Hepatocyte (in vitro differentiated cells): ENCODE data around the gene NFATC4. TPM values are rescaled to one million over a fixed set of nuclear protein-coding genes. Genes with fewer than 3 reads are reported as not detected.

ENCODE experiments used
- DNase-seq: peaks from one replicate; pipeline ENCODE4 v3.0.0-alpha.2; 2016; ENCODE audit warnings: low spot score
- H2AFZ ChIP-seq: fragments of 200-600 bp; sonication (generic); 2 replicates; pipeline ENCODE4 v1.6.0; 2016; ENCODE audit warnings: antibody characterized with exemption, mild to moderate bottlenecking
- H3K27ac ChIP-seq: fragments of 200-600 bp; sonication (generic); 2 replicates; pipeline ENCODE4 v1.5.1; 2016; ENCODE audit warnings: mild to moderate bottlenecking
- H3K27me3 ChIP-seq: fragments of 200-600 bp; sonication (generic); 2 replicates; pipeline ENCODE4 v1.6.1; 2016
- H3K36me3 ChIP-seq: fragments of 200-600 bp; sonication (generic); replicated peaks from 2 replicates; pipeline ENCODE4 v1.5.1; 2016; ENCODE audit warnings: low read depth; ENCODE audit not compliant: insufficient read depth
- H3K4me1 ChIP-seq: fragments of 200-600 bp; sonication (generic); 2 replicates; pipeline ENCODE4 v1.5.1; 2016; ENCODE audit warnings: mild to moderate bottlenecking, moderate library complexity; ENCODE audit not compliant: insufficient read depth
- H3K4me2 ChIP-seq: fragments of 200-600 bp; sonication (generic); 2 replicates; pipeline ENCODE4 v1.6.0; 2016
- H3K4me3 ChIP-seq: fragments of 200-600 bp; sonication (generic); 2 replicates; pipeline ENCODE4 v1.5.1; 2016; ENCODE audit warnings: mild to moderate bottlenecking
- H3K79me2 ChIP-seq: fragments of 200-600 bp; sonication (generic); 2 replicates; pipeline ENCODE4 v1.6.0; 2017; ENCODE audit warnings: mild to moderate bottlenecking
- H3K9me2 ChIP-seq: fragments of 200-600 bp; sonication (generic); replicated peaks from 2 replicates; pipeline ENCODE4 v1.6.0; 2017; ENCODE audit warnings: mild to moderate bottlenecking; ENCODE audit not compliant: insufficient read depth
- H3K9me3 ChIP-seq: fragments of 200-600 bp; sonication (generic); 2 replicates; pipeline ENCODE4 v1.5.1; 2016; ENCODE audit warnings: low read depth, mild to moderate bottlenecking
- H4K20me1 ChIP-seq: fragments of 200-600 bp; sonication (generic); 2 replicates; pipeline ENCODE4 v1.6.0; 2016; ENCODE audit warnings: mild to moderate bottlenecking; ENCODE audit not compliant: insufficient read depth, poor library complexity, severe bottlenecking
- EZH2 ChIP-seq: fragments of 200-600 bp; sonication (generic); IDR thresholded peaks from 2 replicates; pipeline ENCODE4 v1.6.1; 2016; ENCODE audit warnings: antibody characterized with exemption, mild to moderate bottlenecking, borderline replicate concordance
- EZH2phosphoT487 ChIP-seq: fragments of 200-600 bp; sonication (generic); IDR thresholded peaks from one replicate; pipeline ENCODE4 v1.6.1; 2018; ENCODE audit warnings: antibody characterized with exemption, mild to moderate bottlenecking, low read depth, moderate library complexity; ENCODE audit not compliant: unreplicated experiment, severe bottlenecking
- WGBS: methylation state at CpG from one replicate; pipeline ENCODE4 v1.1.6; 2016; ENCODE audit warnings: low lambda C conversion rate; ENCODE audit errors: missing lambda C conversion rate; 5-methylcytosine and 5-hydroxymethylcytosine counted together
- polyA plus RNA-seq: library from polyadenylated mRNA; unstranded; fragments of >200 nt; fragmentation: Nextera tagmentation; extraction: Ambion mirVana; gene quantifications from 2 replicates; pipeline ENCODE4 v1.2.1, GENCODE V29; 2016
- total RNA-seq: library from RNA; depleted of rRNA; stranded (reverse); fragments of >200 nt; gene quantifications from 2 replicates; pipeline ENCODE4 v1.2.3, GENCODE V29; 2014
- TF ChIP-seq, protein P1 (sequence below): fragments of 200-600 bp; sonication (generic); IDR thresholded peaks from 2 replicates; pipeline ENCODE4 v1.5.1; 2016; ENCODE audit warnings: antibody characterized with exemption, mild to moderate bottlenecking; ENCODE audit not compliant: poor library complexity

Gene NFATC4
- total and polyA plus RNA-seq, 2 experiments from 2014 or later = 37.8 to 68.8 TPM

DNA sequence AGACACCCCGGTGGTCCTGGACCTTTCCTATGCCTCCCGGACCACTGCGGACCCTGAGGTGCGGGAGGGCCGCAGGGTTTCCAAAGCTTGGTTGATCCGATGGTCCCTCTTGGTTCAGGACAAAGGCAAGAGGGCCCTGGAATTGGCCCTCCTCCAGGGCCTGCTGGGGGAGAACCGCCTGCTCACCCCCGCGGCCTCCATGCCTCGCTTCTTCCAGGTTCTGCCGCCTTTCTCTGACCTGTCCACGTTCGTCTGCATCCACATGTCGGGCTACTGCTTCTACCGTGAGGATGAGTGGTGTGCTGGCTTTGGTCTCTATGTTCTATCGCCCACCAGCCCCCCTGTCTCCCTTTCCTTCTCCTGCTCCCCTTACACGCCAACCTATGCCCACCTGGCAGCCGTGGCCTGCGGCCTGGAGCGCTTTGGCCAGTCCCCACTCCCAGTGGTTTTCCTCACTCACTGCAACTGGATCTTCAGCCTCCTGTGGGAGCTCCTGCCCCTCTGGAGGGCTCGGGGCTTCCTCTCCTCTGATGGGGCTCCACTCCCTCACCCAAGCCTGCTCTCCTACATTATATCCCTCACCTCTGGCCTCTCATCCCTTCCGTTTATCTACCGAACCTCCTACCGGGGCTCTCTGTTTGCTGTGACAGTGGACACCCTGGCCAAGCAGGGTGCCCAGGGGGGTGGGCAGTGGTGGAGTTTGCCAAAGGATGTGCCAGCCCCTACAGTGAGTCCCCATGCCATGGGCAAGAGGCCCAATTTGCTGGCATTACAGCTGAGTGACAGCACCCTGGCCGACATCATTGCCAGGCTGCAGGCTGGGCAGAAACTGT is 47.7 kb downstream of the NFATC4 start:
- Histone ChIP-seq H4K20me1 (no peaks in the 10 kb centered on the region), H3K4me2 (no peak overlapping the region), H3K9me2 (no peaks in the 10 kb centered on the region), H3K36me3 (no peaks in the 10 kb centered on the region), H3K79me2 (no peaks in the 10 kb centered on the region), H3K27ac (no peak overlapping the region), H3K27me3 (no peaks in the 10 kb centered on the region), H2AFZ (no peak overlapping the region), H3K4me1 (no peaks in the 10 kb centered on the region), H3K9me3 (no peaks in the 10 kb centered on the region), H3K4me3 (no peak overlapping the region)
- no peak for TF ChIP-seq EZH2phosphoT487
- TF ChIP-seq, protein P1, sequence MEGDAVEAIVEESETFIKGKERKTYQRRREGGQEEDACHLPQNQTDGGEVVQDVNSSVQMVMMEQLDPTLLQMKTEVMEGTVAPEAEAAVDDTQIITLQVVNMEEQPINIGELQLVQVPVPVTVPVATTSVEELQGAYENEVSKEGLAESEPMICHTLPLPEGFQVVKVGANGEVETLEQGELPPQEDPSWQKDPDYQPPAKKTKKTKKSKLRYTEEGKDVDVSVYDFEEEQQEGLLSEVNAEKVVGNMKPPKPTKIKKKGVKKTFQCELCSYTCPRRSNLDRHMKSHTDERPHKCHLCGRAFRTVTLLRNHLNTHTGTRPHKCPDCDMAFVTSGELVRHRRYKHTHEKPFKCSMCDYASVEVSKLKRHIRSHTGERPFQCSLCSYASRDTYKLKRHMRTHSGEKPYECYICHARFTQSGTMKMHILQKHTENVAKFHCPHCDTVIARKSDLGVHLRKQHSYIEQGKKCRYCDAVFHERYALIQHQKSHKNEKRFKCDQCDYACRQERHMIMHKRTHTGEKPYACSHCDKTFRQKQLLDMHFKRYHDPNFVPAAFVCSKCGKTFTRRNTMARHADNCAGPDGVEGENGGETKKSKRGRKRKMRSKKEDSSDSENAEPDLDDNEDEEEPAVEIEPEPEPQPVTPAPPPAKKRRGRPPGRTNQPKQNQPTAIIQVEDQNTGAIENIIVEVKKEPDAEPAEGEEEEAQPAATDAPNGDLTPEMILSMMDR = no peak
- TF ChIP-seq EZH2 = no peak
- no peak for DNase-seq
- 94% methylated on average over 25 of the region's 25 CpGs for WGBS

DNA sequence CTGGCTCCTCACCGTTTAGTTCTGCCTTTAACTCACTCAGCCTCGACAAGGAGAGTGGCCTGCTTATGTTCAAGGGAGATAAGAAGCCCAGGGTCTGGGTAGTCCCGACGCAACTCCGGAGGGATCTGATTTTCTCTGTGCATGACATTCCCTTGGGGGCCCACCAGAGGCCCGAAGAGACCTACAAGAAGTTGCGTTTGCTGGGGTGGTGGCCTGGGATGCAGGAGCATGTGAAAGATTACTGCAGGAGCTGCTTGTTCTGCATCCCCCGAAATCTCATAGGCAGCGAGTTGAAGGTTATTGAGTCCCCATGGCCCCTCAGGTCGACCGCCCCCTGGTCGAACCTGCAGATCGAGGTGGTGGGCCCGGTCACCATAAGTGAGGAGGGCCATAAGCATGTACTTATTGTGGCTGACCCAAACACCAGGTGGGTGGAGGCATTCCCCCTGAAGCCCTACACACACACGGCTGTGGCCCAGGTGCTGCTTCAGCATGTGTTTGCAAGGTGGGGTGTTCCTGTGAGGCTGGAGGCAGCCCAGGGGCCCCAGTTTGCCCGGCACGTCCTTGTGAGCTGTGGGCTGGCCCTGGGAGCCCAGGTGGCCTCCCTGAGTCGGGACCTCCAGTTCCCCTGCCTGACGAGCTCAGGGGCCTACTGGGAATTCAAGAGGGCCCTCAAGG is 48.4 kb downstream of the NFATC4 start:
- 86% methylated on average over 19 of the region's 19 CpGs for WGBS
- DNase-seq = no peak
- Histone ChIP-seq H3K4me2 (no peak overlapping the region), H3K27me3 (no peaks in the 10 kb centered on the region), H3K4me3 (no peak overlapping the region), H2AFZ (no peak overlapping the region), H3K27ac (no peak overlapping the region), H3K79me2 (no peaks in the 10 kb centered on the region), H3K9me2 (no peaks in the 10 kb centered on the region), H4K20me1 (no peaks in the 10 kb centered on the region), H3K4me1 (no peaks in the 10 kb centered on the region), H3K36me3 (no peaks in the 10 kb centered on the region), H3K9me3 (no peaks in the 10 kb centered on the region)
- TF ChIP-seq, protein P1 = no peak
- TF ChIP-seq EZH2 (no peak), EZH2phosphoT487 (no peak)

DNA sequence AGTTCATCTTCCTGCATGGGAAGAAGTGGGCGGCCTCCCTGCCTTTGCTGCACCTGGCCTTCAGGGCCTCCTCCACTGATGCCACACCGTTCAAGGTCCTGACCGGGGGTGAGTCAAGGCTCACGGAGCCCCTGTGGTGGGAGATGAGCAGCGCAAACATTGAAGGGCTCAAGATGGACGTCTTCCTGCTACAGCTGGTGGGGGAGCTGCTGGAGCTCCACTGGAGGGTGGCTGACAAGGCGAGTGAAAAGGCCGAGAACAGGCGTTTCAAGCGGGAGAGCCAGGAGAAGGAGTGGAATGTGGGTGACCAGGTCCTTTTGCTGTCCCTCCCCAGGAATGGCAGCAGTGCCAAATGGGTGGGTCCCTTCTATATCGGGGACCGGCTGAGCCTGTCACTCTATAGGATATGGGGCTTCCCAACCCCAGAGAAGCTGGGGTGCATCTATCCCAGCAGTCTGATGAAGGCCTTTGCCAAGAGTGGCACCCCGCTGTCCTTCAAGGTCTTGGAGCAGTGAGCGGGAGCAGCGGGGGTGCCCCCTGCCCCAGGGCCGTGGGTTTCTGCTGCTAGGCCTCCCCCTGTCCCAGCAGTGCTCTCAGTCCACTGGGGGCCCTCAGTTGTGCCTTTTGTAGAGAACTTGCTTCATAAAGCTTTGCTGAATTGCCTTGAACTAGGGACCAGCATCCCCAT is 49.1 kb downstream of the NFATC4 start:
- Histone ChIP-seq H3K4me2 (no peak overlapping the region), H3K4me3 (no peak overlapping the region), H3K9me2 (no peaks in the 10 kb centered on the region), H3K27me3 (no peaks in the 10 kb centered on the region), H4K20me1 (no peaks in the 10 kb centered on the region), H2AFZ (no peak overlapping the region), H3K9me3 (no peaks in the 10 kb centered on the region), H3K27ac (no peak overlapping the region), H3K4me1 (no peaks in the 10 kb centered on the region), H3K79me2 (no peaks in the 10 kb centered on the region), H3K36me3 (no peaks in the 10 kb centered on the region)
- 92% methylated on average over 16 of the region's 16 CpGs for WGBS
- TF ChIP-seq, protein P1 = no peak
- TF ChIP-seq EZH2phosphoT487 (no peak), EZH2 (no peak)
- no peak for DNase-seq
